ENCODE measurements around the gene TFAP2C. TPM values are rescaled to one million over a fixed set of nuclear protein-coding genes. Genes with fewer than 3 reads are reported as not detected.

TFAP2C gene
- total and polyA plus RNA-seq, 4 donors: 2.6 to 6.3 (median 4.5) TPM

DNA sequence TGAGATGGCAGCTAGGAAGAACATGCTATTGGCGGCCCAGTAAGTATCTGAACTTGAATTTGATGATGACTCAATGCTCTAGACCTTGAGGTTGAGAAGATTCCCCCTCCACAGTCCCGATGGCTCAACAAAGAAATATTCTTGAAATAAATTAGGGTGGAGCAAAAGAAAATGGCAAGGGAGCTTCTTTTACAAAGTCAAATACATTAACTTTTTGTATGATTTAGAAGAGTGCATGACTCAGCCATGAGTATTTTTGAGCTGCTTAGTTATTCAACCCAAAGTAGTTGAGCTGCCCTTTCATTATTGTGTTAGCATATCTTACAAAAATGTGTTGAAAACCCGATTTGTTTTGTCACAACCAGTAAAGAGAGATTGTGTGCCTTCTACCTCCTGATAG lies 7.6 kb downstream of the TFAP2C start:
- Histone ChIP-seq H3K27me3 (ENCODE audit: control insufficient read depth in 3 of 3, insufficient read depth in 3 of 3, low read length in 2 of 3) (peaks cover 3 to 63% (median 61%) of the 10 kb centered on the region in 3 donors), H3K36me3 (ENCODE audit: control insufficient read depth in 4 of 4, insufficient read depth in 4 of 4, low read length in 4 of 4) (no peaks in the 10 kb centered on the region), H3K4me3 (no peak overlapping the region), H3K4me1 (ENCODE audit: control insufficient read depth in 5 of 5, insufficient read depth in 5 of 5, low read length in 5 of 5) (no peaks in the 10 kb centered on the region), H3K9me3 (ENCODE audit: control insufficient read depth in 4 of 4, insufficient read depth in 3 of 4, low read length in 3 of 4) (peaks cover 0 to 1% (median 0%) of the 10 kb centered on the region in 4 donors), H3K9ac (ENCODE audit: insufficient read depth in 1 of 2, low read length in 2 of 2) (no peak overlapping the region), H3K27ac (ENCODE audit: low read depth in 1 of 2, low read length in 1 of 2) (no peak overlapping the region)
- TF ChIP-seq, protein P1, sequence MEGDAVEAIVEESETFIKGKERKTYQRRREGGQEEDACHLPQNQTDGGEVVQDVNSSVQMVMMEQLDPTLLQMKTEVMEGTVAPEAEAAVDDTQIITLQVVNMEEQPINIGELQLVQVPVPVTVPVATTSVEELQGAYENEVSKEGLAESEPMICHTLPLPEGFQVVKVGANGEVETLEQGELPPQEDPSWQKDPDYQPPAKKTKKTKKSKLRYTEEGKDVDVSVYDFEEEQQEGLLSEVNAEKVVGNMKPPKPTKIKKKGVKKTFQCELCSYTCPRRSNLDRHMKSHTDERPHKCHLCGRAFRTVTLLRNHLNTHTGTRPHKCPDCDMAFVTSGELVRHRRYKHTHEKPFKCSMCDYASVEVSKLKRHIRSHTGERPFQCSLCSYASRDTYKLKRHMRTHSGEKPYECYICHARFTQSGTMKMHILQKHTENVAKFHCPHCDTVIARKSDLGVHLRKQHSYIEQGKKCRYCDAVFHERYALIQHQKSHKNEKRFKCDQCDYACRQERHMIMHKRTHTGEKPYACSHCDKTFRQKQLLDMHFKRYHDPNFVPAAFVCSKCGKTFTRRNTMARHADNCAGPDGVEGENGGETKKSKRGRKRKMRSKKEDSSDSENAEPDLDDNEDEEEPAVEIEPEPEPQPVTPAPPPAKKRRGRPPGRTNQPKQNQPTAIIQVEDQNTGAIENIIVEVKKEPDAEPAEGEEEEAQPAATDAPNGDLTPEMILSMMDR (IDR thresholded peaks at IDR 0.05; ENCODE audit: control extremely low read depth, extremely low read depth): no peak
- DNase-seq (no peak), ATAC-seq (ENCODE audit: insufficient read depth, low FRiP score) (no peak)
- 72 to 74% methylated on average over 3 of the region's 3 CpGs for WGBS, 2 donors

DNA sequence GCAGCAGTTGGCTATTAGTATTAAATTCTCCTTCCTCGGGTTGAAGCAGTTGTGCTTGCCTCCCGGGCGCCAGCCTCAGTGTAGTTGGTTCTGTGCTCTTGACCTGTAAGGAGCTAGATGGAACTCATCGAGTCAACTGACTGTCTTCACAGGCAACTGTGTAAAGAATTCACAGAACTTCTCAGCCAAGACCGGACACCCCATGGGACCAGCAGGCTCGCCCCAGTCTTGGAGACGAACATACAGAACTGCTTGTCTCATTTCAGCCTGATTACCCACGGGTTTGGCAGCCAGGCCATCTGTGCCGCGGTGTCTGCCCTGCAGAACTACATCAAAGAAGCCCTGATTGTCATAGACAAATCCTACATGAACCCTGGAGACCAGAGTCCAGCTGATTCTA lies 8.5 kb downstream of the TFAP2C start:
- ATAC-seq (ENCODE audit: insufficient read depth, low FRiP score) (no peak), DNase-seq (no peak)
- Histone ChIP-seq H3K4me1 (ENCODE audit: control insufficient read depth in 5 of 5, insufficient read depth in 5 of 5, low read length in 5 of 5) (no peaks in the 10 kb centered on the region), H3K27me3 (ENCODE audit: control insufficient read depth in 3 of 3, insufficient read depth in 3 of 3, low read length in 2 of 3) (peaks cover 3 to 54% (median 53%) of the 10 kb centered on the region in 3 donors), H3K4me3 (no peak overlapping the region), H3K27ac (ENCODE audit: low read depth in 1 of 2, low read length in 1 of 2) (no peak overlapping the region), H3K36me3 (ENCODE audit: control insufficient read depth in 4 of 4, insufficient read depth in 4 of 4, low read length in 4 of 4) (no peaks in the 10 kb centered on the region), H3K9me3 (ENCODE audit: control insufficient read depth in 4 of 4, insufficient read depth in 3 of 4, low read length in 3 of 4) (peaks cover 0 to 1% (median 0%) of the 10 kb centered on the region in 4 donors), H3K9ac (ENCODE audit: insufficient read depth in 1 of 2, low read length in 2 of 2) (no peak overlapping the region)
- 85 to 89% methylated on average over 10 of the region's 10 CpGs for WGBS, 2 donors
- TF ChIP-seq, protein P1 (IDR thresholded peaks at IDR 0.05; ENCODE audit: control extremely low read depth, extremely low read depth): no peak

DNA sequence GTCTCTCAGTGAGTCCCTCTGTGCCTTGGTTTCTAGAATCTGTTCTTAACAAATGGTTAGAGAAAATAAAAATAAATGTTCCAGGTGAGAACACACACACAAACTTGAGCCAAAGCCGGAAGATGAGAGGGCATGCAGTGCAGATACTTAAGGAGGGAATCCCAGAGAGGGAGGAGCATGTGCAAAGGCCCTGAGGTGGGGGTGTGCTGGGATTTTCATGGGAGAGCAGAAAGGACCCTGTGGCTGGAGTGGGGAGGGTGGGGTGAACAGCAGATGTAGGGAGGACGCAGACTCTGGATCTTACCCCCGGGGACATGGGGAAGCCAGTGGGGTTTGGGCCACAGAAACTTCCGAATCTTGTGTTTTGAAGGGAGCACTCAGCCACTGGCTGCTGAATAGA lies 17.5 kb downstream of the TFAP2C start:
- peaks cover 0 to 4% (median 0%) of the 10 kb centered on the region in 3 donors for H3K27me3 ChIP-seq (ENCODE audit: control insufficient read depth in 3 of 3, insufficient read depth in 3 of 3, low read length in 2 of 3)
- no peak overlapping the region for H3K27ac ChIP-seq (ENCODE audit: low read depth in 1 of 2, low read length in 1 of 2)
- no peak for DNase-seq
- peaks cover 0 to 5% (median 0%) of the 10 kb centered on the region in 4 donors for H3K9me3 ChIP-seq (ENCODE audit: control insufficient read depth in 4 of 4, insufficient read depth in 3 of 4, low read length in 3 of 4)
- TF ChIP-seq, protein P1 (IDR thresholded peaks at IDR 0.05; ENCODE audit: control extremely low read depth, extremely low read depth): no peak
- ATAC-seq (ENCODE audit: insufficient read depth, low FRiP score): no peak
- H3K4me1 ChIP-seq (ENCODE audit: control insufficient read depth in 5 of 5, insufficient read depth in 5 of 5, low read length in 5 of 5): no peaks in the 10 kb centered on the region
- H3K9ac ChIP-seq (ENCODE audit: insufficient read depth in 1 of 2, low read length in 2 of 2): no peak overlapping the region
- WGBS, 2 donors: 91% methylated on average over 4 of the region's 4 CpGs
- no peaks in the 10 kb centered on the region for H3K36me3 ChIP-seq (ENCODE audit: control insufficient read depth in 4 of 4, insufficient read depth in 4 of 4, low read length in 4 of 4)
- no peak overlapping the region for H3K4me3 ChIP-seq

DNA sequence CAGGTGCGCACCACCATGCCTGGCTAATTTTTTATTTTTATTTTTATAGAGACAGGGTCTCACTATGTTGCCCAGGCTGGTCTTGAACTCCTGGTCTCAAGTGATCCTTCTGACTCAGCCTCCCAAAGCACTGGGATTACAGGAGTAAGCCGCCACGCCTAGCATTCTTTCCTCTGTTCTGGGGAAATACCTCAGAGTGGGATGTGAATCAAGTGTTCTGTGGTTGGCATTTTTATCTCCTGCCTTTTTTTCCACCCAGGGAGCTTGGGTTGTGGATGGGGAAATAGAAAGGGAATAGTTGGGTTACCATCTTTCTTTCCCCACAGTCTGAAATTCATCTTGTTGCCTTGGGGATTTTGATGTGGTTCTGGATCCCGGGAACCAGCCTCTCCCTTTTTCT lies 24.1 kb downstream of the TFAP2C start:
- no peak overlapping the region for H3K27ac ChIP-seq (ENCODE audit: low read depth in 1 of 2, low read length in 1 of 2)
- H3K36me3 ChIP-seq (ENCODE audit: control insufficient read depth in 4 of 4, insufficient read depth in 4 of 4, low read length in 4 of 4): no peaks in the 10 kb centered on the region
- H3K9ac ChIP-seq (ENCODE audit: insufficient read depth in 1 of 2, low read length in 2 of 2): no peak overlapping the region
- no peaks in the 10 kb centered on the region for H3K4me1 ChIP-seq (ENCODE audit: control insufficient read depth in 5 of 5, insufficient read depth in 5 of 5, low read length in 5 of 5)
- WGBS, 2 donors: 91 to 96% methylated on average over 4 of the region's 4 CpGs
- peaks cover 0 to 4% (median 0%) of the 10 kb centered on the region in 4 donors for H3K9me3 ChIP-seq (ENCODE audit: control insufficient read depth in 4 of 4, insufficient read depth in 3 of 4, low read length in 3 of 4)
- ATAC-seq (ENCODE audit: insufficient read depth, low FRiP score) (no peak), DNase-seq (no peak)
- no peaks in the 10 kb centered on the region for H3K27me3 ChIP-seq (ENCODE audit: control insufficient read depth in 3 of 3, insufficient read depth in 3 of 3, low read length in 2 of 3)
- TF ChIP-seq, protein P1 (IDR thresholded peaks at IDR 0.05; ENCODE audit: control extremely low read depth, extremely low read depth): no peak
- no peak overlapping the region for H3K4me3 ChIP-seq
